Sigmoid colon (tissue), 7 donors: Measurements from ENCODE around the gene FBXL7. TPM values are rescaled to one million over a fixed set of nuclear protein-coding genes. Genes with fewer than 3 reads are reported as not detected.

ENCODE experiments used
- DNase-seq: peaks from one replicate; pipeline ENCODE4 v3.0.0-alpha.2; 2019
- H3K27ac ChIP-seq, 4 donors: fragments of 200-600 bp; sonication (generic); one replicate each; pipeline ENCODE4 v1.5.1; 2016 to 2019; ENCODE audit warnings: mild to moderate bottlenecking in 1 of 4
- H3K27me3 ChIP-seq, 3 donors: fragments of 200-600 bp; sonication (generic); one replicate each; pipeline ENCODE4 v1.5.1; 2019; ENCODE audit warnings: mild to moderate bottlenecking in 1 of 3
- H3K36me3 ChIP-seq, 4 donors: fragments of 200-600 bp; sonication (generic); one replicate each; pipeline ENCODE4 v1.5.1; 2016 to 2019
- H3K4me1 ChIP-seq, 4 donors: fragments of 200-600 bp; sonication (generic); one replicate each; pipeline ENCODE4 v1.5.1; 2017 to 2019
- H3K4me3 ChIP-seq, 4 donors: fragments of 200-600 bp; sonication (generic); one replicate each; pipeline ENCODE4 v1.5.1; 2017 to 2019; ENCODE audit warnings: mild to moderate bottlenecking in 2 of 4, moderate library complexity in 1 of 4
- H3K9me3 ChIP-seq, 4 donors: fragments of 200-600 bp in 3 of 4; sonication (generic) in 3 of 4; one replicate each; pipeline versions ENCODE4 v1.5.1 to v1.6.1; 2013 to 2019
- EP300 ChIP-seq, 4 donors: sonication (generic); formaldehyde crosslinking; IDR thresholded peaks; one replicate each; pipeline ENCODE4 v1.6.1; 2017; ENCODE audit warnings: antibody characterized with exemption in 4 of 4
- POLR2A ChIP-seq, 2 donors: fragments of 450-650 bp; IDR thresholded peaks; one replicate each; pipeline ENCODE4 v1.6.1; 2016; ENCODE audit warnings: antibody characterized with exemption in 2 of 2, mild to moderate bottlenecking in 2 of 2, moderate library complexity in 2 of 2
- POLR2AphosphoS5 ChIP-seq, 4 donors: sonication (generic); formaldehyde crosslinking; IDR thresholded peaks; one replicate each; pipeline ENCODE4 v1.6.1; 2017; ENCODE audit warnings: antibody characterized with exemption in 4 of 4
- WGBS, 2 donors: extraction: QIAGEN DNeasy Blood & Tissue Kit; methylation state at CpG; one replicate each; pipeline ENCODE4 v1.1.7; 2013; 5-methylcytosine and 5-hydroxymethylcytosine counted together
- intact Hi-C: fragments of 100-400 bp; cut with DNase I; formaldehyde crosslinking; loops from one replicate; pipeline ENCODE4 v1.15.1; 2023
- polyA plus RNA-seq, 3 donors: library from polyadenylated mRNA; stranded (reverse); fragments of 200-250 nt; gene quantifications; one replicate each; pipeline ENCODE4 v1.2.3, GENCODE V29; 2013
- total RNA-seq, 4 donors: library from RNA; depleted of rRNA; stranded (reverse); fragments of >200 nt; gene quantifications; one replicate each; pipeline ENCODE4 v1.1.0, GENCODE V29; 2016
- TF ChIP-seq, protein P1 (sequence below), 4 experiments: fragments of 450-650 bp in 3 of 4; fragments of 200-600 bp in 1 of 4; IDR thresholded peaks; one replicate each; pipeline ENCODE4 v1.5.1; 2016 to 2019; ENCODE audit warnings: antibody characterized with exemption in 4 of 4, mild to moderate bottlenecking in 3 of 4, moderate library complexity in 2 of 4
- donor health status: healthy with polysubstance abuse.
- donor health status: Bipolar disorder and iron deficiency.
- donor health status: healthy.

The FBXL7 gene
- total and polyA plus RNA-seq, 7 donors = 0.92 to 44.3 (median 18.2) TPM

DNA sequence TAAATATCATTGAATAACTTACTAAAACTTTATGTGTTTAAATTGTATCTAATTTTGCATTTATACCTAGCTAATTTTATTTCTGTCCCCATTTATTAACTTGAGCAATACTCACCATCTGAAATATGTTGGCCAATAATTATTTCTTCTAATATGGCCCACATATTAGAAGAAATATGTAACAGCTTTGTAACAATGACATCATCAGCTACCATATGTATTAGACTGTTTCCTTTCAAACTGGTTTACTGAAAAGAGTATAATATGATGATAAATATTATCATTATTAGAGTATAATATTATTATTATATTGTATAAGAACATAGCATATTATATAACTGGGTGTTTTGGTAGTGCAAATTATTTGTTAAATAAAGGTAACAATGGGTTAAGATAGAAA lies 220.5 kb downstream of the FBXL7 start:
- intact Hi-C loops = no loop called here
- no peaks in the 10 kb centered on the region for H3K36me3 ChIP-seq
- H3K9me3 ChIP-seq = peaks cover 0 to 7% (median under 1%) of the 10 kb centered on the region in 4 donors
- H3K4me1 ChIP-seq = peaks cover 0 to 41% (median 28%) of the 10 kb centered on the region in 4 donors
- H3K27me3 ChIP-seq = no peaks in the 10 kb centered on the region
- no peak for DNase-seq
- TF ChIP-seq EP300 (IDR thresholded peaks at IDR 0.05) (no peak), POLR2A (IDR thresholded peaks at IDR 0.05) (no peak), POLR2AphosphoS5 (IDR thresholded peaks at IDR 0.05) (no peak)
- TF ChIP-seq, protein P1, sequence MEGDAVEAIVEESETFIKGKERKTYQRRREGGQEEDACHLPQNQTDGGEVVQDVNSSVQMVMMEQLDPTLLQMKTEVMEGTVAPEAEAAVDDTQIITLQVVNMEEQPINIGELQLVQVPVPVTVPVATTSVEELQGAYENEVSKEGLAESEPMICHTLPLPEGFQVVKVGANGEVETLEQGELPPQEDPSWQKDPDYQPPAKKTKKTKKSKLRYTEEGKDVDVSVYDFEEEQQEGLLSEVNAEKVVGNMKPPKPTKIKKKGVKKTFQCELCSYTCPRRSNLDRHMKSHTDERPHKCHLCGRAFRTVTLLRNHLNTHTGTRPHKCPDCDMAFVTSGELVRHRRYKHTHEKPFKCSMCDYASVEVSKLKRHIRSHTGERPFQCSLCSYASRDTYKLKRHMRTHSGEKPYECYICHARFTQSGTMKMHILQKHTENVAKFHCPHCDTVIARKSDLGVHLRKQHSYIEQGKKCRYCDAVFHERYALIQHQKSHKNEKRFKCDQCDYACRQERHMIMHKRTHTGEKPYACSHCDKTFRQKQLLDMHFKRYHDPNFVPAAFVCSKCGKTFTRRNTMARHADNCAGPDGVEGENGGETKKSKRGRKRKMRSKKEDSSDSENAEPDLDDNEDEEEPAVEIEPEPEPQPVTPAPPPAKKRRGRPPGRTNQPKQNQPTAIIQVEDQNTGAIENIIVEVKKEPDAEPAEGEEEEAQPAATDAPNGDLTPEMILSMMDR (IDR thresholded peaks at IDR 0.05) = no peak
- H3K4me3 ChIP-seq = no peak overlapping the region
- no peak overlapping the region for H3K27ac ChIP-seq

DNA sequence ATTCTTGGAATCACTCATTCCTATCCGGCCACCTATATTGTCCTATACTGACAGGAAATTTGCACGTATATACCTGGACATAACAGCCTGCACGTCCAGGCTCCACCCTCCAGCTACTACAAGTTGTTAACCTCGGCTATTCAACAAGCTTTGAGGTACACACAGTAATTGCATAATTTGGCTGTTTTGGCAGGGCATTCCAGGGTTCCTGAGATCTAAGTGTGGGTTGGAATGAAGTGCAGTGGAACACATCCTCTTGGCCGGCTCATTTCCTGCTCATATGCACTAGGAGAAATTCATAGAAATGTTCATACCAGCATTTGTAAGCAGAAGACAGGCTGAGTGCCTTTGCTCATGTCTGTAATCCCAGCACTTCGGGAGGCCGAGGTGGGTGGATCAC lies 222.3 kb downstream of the FBXL7 start:
- WGBS, 2 donors = 67 to 86% methylated on average over 7 of the region's 7 CpGs
- intact Hi-C loops = no loop called here
- no peak for DNase-seq
- Histone ChIP-seq H3K9me3 (peaks cover 0 to 10% (median 2%) of the 10 kb centered on the region in 4 donors), H3K4me3 (no peak overlapping the region), H3K27me3 (no peaks in the 10 kb centered on the region), H3K4me1 (peaks cover 0 to 23% (median 11%) of the 10 kb centered on the region in 4 donors), H3K27ac (no peak overlapping the region), H3K36me3 (no peaks in the 10 kb centered on the region)
- no peak for TF ChIP-seq POLR2A (IDR thresholded peaks at IDR 0.05)
- no peak for TF ChIP-seq POLR2AphosphoS5 (IDR thresholded peaks at IDR 0.05)
- no peak for TF ChIP-seq EP300 (IDR thresholded peaks at IDR 0.05)
- TF ChIP-seq, protein P1 (IDR thresholded peaks at IDR 0.05) = no peak

DNA sequence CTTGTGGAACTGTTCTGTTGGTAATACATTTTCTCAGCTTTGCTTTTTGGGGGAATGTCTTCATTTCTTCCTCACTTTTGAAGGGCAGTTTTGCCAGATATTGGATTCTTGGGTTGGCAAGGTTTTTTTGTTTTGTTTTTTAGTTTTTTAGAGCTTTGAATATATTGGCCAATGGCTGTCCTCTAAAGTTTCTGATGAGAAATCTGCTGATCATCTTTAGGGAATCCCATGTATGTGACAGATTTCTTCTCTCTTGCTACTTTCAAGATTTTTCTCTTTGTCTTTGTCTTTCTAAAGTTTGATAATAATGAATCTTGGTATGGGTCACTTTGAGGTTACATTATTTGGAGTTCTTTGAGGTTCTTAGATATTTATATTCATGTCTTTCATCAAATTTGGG lies 227.4 kb downstream of the FBXL7 start:
- no peak for TF ChIP-seq POLR2A (IDR thresholded peaks at IDR 0.05)
- TF ChIP-seq, protein P1 (IDR thresholded peaks at IDR 0.05) = no peak
- TF ChIP-seq POLR2AphosphoS5 (IDR thresholded peaks at IDR 0.05) = no peak
- TF ChIP-seq EP300 (IDR thresholded peaks at IDR 0.05) = no peak
- peaks cover 0 to 17% (median 11%) of the 10 kb centered on the region in 4 donors for H3K4me1 ChIP-seq
- no peak overlapping the region for H3K27ac ChIP-seq
- H3K4me3 ChIP-seq = no peak overlapping the region
- intact Hi-C loops = no loop called here
- no peaks in the 10 kb centered on the region for H3K36me3 ChIP-seq
- DNase-seq = no peak
- H3K9me3 ChIP-seq = peaks cover 0 to 16% (median 6%) of the 10 kb centered on the region in 4 donors
- no peaks in the 10 kb centered on the region for H3K27me3 ChIP-seq

DNA sequence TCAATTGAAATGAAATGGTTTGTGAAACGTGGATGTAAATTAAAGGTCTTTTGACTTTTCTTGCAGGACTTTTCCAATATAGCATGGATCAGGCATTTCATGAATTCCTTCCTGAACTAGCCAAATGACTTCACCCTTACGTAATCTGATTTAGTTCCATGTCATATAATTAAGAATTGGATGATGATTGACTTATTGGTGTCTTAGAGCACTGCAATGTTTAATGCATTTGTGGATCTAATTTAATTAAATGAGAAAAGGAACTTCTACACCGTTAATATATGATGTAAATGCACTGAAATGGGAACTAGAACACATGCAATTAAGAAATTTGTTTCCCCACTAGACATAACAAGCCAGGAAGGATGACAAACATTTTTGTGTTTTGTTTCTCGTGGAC lies 228.8 kb downstream of the FBXL7 start:
- no peak for DNase-seq
- H3K36me3 ChIP-seq = no peaks in the 10 kb centered on the region
- TF ChIP-seq POLR2AphosphoS5 (IDR thresholded peaks at IDR 0.05) (no peak), EP300 (IDR thresholded peaks at IDR 0.05) (no peak), POLR2A (IDR thresholded peaks at IDR 0.05) (no peak)
- TF ChIP-seq, protein P1 (IDR thresholded peaks at IDR 0.05) = no peak
- intact Hi-C loops = no loop called here
- H3K9me3 ChIP-seq = peaks cover 0 to 16% (median 6%) of the 10 kb centered on the region in 4 donors
- H3K4me1 ChIP-seq = peaks cover 0 to 20% (median 12%) of the 10 kb centered on the region in 4 donors
- no peak overlapping the region for H3K27ac ChIP-seq
- no peak overlapping the region for H3K4me3 ChIP-seq
- 71 to 81% methylated on average over 4 of the region's 4 CpGs for WGBS, 2 donors
- no peaks in the 10 kb centered on the region for H3K27me3 ChIP-seq

DNA sequence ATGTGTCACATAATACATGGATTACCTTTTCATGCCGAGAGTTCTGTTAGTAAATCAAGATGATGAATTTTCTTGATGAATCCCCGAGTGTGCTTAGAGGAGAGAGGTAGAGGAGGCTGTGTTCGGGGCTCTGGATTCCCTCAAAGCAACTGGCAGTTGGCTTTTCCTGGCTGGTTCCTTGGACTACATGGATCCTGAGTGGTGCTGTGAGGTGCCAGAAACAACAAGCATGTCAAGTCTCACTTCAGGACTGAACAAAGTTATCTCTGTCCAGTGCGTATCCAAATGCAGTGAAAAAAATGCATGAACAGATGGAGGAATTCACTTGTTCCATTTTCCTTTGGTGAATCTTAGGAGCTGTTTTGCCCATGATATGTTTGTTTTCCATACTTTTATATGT lies 231.7 kb downstream of the FBXL7 start:
- TF ChIP-seq POLR2A (IDR thresholded peaks at IDR 0.05) (no peak), POLR2AphosphoS5 (IDR thresholded peaks at IDR 0.05) (peak in 2 of 4 donors; percentile 62 to 65), EP300 (IDR thresholded peaks at IDR 0.05) (no peak)
- TF ChIP-seq, protein P1 (IDR thresholded peaks at IDR 0.05) = no peak
- Histone ChIP-seq H3K36me3 (no peaks in the 10 kb centered on the region), H3K27me3 (no peaks in the 10 kb centered on the region), H3K4me3 (no peak overlapping the region), H3K4me1 (peaks cover 0 to 22% (median 12%) of the 10 kb centered on the region in 4 donors), H3K9me3 (peaks cover 0 to 10% (median 4%) of the 10 kb centered on the region in 4 donors), H3K27ac (no peak overlapping the region)
- DNase-seq = no peak
- WGBS, 2 donors = 85 to 90% methylated on average over 4 of the region's 4 CpGs
- intact Hi-C loops = no loop called here
